ENCODE measurements around the gene PDE10A.

- TF ChIP-seq GATA2 (IDR thresholded peaks at IDR 0.05; ENCODE audit: low read depth, low read length) (no peak), GATA3 (IDR thresholded peaks at IDR 0.05; ENCODE audit: low read depth, low read length) (no peak)
Observed at GRCh38 chr6:165659945-165660856, 2.8 kb downstream of the PDE10A start.

Measured in SH-SY5Y (cell line).